ENCODE measurements around the gene KY.

The KY gene

DNA sequence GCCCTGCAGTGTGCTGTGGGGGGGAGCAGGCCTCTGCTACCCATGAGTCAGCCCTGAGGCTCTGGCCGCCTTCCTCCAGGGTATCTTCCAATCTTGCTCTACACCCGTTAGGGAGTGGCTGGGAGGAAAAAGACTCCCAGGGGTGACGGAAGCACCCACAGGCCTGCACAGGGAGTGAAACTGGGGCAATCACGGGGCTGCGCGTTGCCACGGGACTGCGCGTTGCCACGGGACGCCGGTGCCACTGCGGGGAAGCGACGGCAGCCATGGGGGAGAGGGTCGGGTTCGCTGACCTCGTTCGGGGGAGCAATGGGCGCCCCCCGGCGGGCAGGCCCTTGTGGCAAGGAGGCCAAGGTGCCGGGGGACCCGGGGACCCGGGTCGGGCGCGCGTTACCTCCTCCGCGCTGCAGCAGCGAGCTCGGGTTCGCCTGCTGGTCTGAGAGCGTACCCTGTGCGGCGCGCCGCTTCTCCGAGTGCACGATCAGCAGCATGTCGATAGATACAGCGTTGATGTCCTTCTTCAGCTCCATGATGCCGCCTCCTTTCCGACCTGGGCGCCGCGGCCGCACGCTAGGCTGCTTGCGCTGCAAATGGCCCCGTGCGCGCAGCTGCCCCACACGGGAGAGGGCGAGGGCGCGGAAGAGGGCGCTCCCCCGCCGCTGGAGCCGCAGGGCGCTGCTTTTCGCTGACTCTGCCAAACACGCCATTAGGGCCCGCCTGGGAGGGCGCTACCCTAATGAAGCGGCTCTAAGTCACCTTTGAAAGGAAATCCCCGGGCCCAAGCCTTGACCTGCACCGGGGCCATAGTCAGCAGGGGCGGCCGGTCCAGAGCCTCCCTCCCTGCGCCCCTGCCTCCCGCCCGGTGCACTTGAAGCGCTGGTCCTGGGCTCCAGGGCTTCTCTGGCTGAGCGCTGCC lies at the start of gene KY:
Gene KY (minus strand): TSS at position 592 of the 916 bp plus-strand sequence. CDS start 62 bp downstream, at position 530.
- no peak for DNase-seq (ENCODE audit: low read depth in 1 of 2, low spot score in 1 of 2)

- no peak for DNase-seq (ENCODE audit: low read depth in 1 of 2, low spot score in 1 of 2)
Measured at GRCh38 chr3:134699721-134700120, 48.9 kb upstream of the KY start.

- no peak for DNase-seq (ENCODE audit: low read depth in 1 of 2, low spot score in 1 of 2)
Measured at GRCh38 chr3:134699141-134699711, 48.4 kb upstream of the KY start.

DNA sequence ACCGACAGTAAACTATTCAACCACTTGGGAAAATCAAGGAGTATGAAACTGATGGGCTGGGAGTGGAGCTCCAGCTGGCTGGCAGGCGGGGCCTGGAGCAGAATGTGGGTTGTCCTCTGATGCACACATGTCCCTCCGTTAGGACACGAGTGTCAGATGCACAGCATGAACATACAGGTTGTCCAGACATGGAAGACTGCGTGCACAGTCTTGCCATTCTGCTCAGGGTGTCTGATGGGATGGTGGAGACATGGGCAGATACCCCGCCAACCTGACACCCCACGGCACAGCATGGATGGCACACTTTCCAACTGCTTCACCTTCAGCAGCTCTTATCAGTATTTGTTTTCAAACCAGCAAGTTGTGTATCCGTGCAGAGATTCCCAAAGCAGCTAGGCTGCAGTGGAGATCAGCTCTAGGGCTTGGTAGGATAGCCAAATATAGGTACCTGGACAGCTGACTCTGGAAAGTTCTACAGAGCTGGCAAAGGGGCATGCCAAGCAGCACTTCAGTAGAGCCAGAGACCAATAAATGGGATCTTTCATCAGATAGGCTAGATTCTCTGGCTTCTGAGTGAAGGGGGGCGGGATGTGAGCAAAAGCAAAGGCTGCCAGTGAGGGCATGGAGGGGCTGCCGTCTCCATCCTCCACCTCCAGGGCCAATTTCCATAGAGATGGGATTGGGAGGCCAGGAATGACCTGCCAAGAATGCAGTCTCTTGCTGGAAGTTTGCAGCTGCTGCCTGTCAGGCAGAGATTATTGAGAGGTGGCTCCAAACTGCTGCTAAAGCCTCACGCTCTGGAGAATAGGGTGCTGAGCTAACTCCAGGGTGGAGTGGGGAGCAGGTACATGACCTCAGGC lies 47.2 kb upstream of the KY start:
- DNase-seq (ENCODE audit: low read depth in 1 of 2, low spot score in 1 of 2), result no peak

- no peak for DNase-seq (ENCODE audit: low read depth in 1 of 2, low spot score in 1 of 2)
Measured at GRCh38 chr3:134696155-134696554, 45.3 kb upstream of the KY start.

- DNase-seq (ENCODE audit: low read depth in 1 of 2, low spot score in 1 of 2), result no peak
Measured at GRCh38 chr3:134694946-134695543, 44.2 kb upstream of the KY start.

DNA sequence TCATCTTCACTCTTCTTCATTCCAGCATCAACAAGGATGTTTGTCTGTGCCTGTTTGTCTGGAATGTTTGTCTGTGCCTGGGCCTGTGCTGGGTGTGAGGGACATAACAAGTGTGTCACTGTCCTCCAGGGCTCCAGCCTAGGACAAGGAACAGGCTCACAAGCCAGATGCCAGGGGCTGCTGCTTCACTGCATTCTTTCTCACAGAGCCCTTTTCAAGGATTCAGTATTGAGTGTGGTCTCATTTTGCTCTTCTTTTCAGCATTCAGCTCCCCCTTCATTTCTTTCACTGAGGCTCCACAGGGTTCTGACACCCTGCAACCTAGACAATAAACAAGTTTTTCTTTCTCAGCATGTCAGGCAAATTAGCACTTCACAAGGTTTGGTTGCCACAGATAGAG lies 43.6 kb upstream of the KY start:
- DNase-seq (ENCODE audit: low read depth in 1 of 2, low spot score in 1 of 2), result no peak

DNA sequence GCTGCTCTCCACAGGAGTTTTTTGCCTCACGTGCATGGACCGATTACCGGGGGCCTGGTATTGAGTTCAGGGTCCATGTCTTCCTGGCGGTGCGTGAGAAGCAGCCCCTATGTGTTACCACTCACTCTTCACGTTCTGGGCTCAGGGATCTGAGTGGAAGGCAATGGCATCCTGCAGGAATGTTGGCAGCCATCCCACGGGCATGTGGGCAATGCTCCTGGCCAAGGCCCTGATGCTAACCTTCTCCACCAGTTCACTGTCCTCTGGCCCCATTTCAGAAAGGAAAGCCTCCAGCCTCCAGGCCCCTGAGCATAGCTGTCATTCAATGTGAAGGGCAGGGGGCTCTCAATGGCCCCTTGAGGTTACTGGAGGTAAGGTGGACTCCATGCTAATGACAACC lies 43.0 kb upstream of the KY start:
- DNase-seq (ENCODE audit: low read depth in 1 of 2, low spot score in 1 of 2), result no peak

DNA sequence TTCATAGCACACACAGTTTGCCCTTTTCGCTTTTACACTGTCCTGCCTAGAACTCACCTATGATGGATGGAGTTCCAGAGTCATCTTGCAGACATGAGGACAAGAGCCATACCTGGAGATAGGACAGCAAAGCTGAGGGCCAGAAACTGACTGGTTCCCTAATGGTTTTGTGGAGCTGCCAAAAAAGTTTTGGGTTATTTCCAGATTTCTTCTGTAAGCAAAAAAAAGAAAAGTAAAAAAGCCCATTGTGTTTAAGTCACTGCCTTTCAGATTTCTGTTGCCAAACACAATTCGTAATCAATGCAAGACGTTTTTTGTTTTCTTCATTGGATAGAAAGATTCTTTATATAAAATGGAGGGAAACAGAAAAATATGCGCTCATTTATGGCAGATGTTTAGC lies 42.4 kb upstream of the KY start:
- DNase-seq (ENCODE audit: low read depth in 1 of 2, low spot score in 1 of 2), result no peak

- DNase-seq (ENCODE audit: low read depth in 1 of 2, low spot score in 1 of 2), result no peak
Measured at GRCh38 chr3:134690226-134690625, 39.4 kb upstream of the KY start.

GRCh38 chr3:134687642-134688041 lies 36.8 kb upstream of the KY start:
- DNase-seq (ENCODE audit: low read depth in 1 of 2, low spot score in 1 of 2), result no peak

DNA sequence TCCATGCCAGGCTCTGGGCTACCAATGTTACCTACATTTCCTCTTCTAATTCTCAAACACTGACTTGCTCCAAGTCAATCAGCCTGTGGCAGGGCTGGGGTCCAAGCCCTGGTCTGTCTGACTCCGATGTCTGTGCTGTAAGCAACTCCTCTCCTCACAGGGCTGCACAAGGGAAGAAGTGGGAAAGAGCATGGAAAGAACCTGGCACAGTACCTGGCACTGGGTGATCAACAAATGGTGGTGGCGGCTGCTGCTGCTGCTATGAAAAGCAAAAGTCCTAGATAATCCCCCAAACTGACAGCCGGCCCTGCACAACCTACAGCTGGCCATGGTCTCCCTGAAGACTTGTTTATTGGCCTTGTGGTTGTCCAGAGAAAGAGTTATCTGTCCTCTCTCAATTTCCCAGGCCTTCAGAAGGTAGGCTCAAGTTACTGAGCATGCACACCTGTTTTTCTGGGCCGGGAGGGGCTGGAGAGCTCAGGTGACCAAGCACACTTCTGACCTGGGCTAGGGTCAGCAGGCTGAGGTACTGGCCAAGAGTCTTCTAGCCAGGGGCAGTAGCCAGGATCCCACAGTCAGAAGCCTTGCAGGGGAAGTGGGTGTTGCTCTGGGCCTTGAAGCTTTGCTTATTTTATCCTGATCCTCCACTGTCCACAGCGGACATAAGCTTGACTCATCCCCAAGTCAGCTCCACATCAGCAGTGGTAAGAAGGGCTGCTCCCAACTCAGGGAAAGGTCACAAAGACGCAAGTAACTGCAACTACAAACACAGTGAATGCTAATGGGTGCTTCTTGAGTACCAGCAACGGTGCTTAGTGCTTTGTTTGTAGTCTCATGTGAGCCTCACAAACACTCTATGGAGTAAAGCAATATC lies 35.3 kb upstream of the KY start:
- no peak for DNase-seq (ENCODE audit: low read depth in 1 of 2, low spot score in 1 of 2)

GRCh38 chr3:134682196-134682880 lies 31.5 kb upstream of the KY start:
- no peak for DNase-seq (ENCODE audit: low read depth in 1 of 2, low spot score in 1 of 2)

GRCh38 chr3:134681522-134681900 lies 30.7 kb upstream of the KY start:
- DNase-seq (ENCODE audit: low read depth in 1 of 2, low spot score in 1 of 2), result no peak

- no peak for DNase-seq (ENCODE audit: low read depth in 1 of 2, low spot score in 1 of 2)
Measured at GRCh38 chr3:134680796-134681521, 30.1 kb upstream of the KY start.

DNA sequence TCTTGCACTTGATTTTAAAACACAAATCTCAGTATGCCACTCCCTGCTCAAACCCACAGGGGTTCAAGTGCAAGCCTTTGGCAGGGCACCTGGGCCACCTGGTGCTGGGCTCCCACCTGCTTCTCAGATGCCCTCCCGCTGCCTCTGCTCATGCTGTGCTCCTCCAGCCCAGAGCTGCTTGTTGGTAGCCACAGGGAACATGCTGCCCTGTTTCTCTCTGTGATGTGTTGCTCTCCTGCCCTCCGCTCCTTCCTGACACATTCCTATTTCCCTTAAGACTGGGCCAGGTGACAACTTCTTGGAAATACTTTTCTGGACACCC lies 27.1 kb upstream of the KY start:
- DNase-seq (ENCODE audit: low read depth in 1 of 2, low spot score in 1 of 2), result no peak

GRCh38 chr3:134677196-134677986 lies 26.6 kb upstream of the KY start:
- DNase-seq (ENCODE audit: low read depth in 1 of 2, low spot score in 1 of 2), result no peak

DNA sequence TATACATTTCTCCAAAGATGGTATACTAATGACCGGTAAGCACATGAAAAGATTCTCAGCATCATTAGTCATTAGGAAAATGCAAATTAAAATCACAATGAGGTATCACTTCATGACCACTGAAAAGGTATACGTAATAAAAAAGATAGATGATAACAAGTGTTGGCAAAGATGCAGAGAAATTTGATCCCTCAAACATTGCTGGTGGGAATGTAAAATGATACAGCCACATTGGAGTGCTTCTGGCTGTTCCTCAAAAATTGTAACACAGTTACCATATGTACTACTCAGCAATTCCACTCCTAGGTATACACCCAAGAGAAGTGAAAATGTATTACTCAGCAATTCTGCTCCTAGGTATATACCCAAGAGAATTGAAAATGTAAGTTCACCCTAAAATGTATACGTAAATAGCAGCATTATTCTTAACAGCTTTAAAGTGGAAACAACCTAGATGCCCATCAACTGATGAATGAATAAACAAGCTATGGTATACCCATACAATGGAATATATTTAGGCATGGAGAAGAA lies 25.0 kb upstream of the KY start:
- DNase-seq (ENCODE audit: low read depth in 1 of 2, low spot score in 1 of 2), result no peak
